K562 (cell line): ENCODE results near the gene ANKMY1. TPM values are rescaled to one million over a fixed set of nuclear protein-coding genes. Genes with fewer than 3 reads are reported as not detected.

Experiments
- ATAC-seq: fragments of 200-7000 bp; cut with Tn5 transposase; 3 replicates; pipeline ENCODE4 v1.9.1; 2020; ENCODE audit warnings: moderate library complexity
- BruUV-seq: library from RNA; stranded (reverse); fragments of 400-500 nt; replicated peaks from 2 replicates; lab custom pipeline; 2021; lab: Mats Ljungman, UMichigan
- CTCF ChIA-PET: fragments of 300-600 bp; formaldehyde crosslinking; extraction: SDS; loops from one replicate; lab custom pipeline; 2021; ENCODE audit warnings: low intra/inter-chr PET ratio; lab: Yijun Ruan, JAX
- POLR2A ChIA-PET: fragments of 300-600, 350-650 bp; sonication (Branson Sonifier 250); formaldehyde crosslinking; extraction: SDS; loops from one replicate; lab custom pipeline; 2021; ENCODE audit warnings: antibody characterized with exemption, inconsistent platforms; lab: Yijun Ruan, JAX
- DNase-seq, 4 experiments: peaks; one replicate each; pipeline versions ENCODE4 v3.0.0 to v3.0.0-alpha.2; 2011 to 2018; ENCODE audit warnings: low spot score in 3 of 4, mixed read lengths in 3 of 4; ENCODE audit errors: extremely low read depth in 1 of 4
- FAIRE-seq: peaks from 2 replicates; lab custom pipeline; 2011; peaks lifted over from hg19 to GRCh38; lab: Jason Lieb, UNC
- H2AFZ ChIP-seq: 2 replicates; pipeline ENCODE4 v1.6.0; 2011; ENCODE audit warnings: low read depth, low read length, control low read depth, inconsistent platforms
- H3K27ac ChIP-seq: fragments of 200-600 bp; 3 replicates; pipeline ENCODE4 v1.8.0; 2011; ENCODE audit warnings: low read depth, mild to moderate bottlenecking, control low read depth, inconsistent platforms, low read length, moderate library complexity, mixed read lengths; ENCODE audit errors: extremely low read depth
- H3K27me3 ChIP-seq, 2 experiments: fragments of 300-600 bp in 1 of 2; 2 replicates in 1 of 2; 3 replicates in 1 of 2; pipeline versions ENCODE4 v1.6.0 to v1.8.0; 2011; ENCODE audit warnings: inconsistent platforms in 2 of 2, low read length in 2 of 2, mild to moderate bottlenecking in 1 of 2, mixed read lengths in 1 of 2, moderate library complexity in 1 of 2; ENCODE audit not compliant: control insufficient read depth in 2 of 2, insufficient read depth in 2 of 2
- H3K36me3 ChIP-seq: fragments of 300-600 bp; 3 replicates; pipeline ENCODE4 v1.8.0; 2011; ENCODE audit warnings: mild to moderate bottlenecking, low read length, inconsistent platforms; ENCODE audit not compliant: control insufficient read depth, insufficient read depth
- H3K4me1 ChIP-seq, 2 experiments: fragments of 200-600 bp in 1 of 2; replicated peaks in 1 of 2; 2 replicates in 1 of 2; 3 replicates in 1 of 2; pipeline versions ENCODE4 v1.5.1 to v1.8.0; 2011; ENCODE audit warnings: inconsistent platforms in 2 of 2, low read length in 2 of 2, mild to moderate bottlenecking in 1 of 2, mixed read lengths in 1 of 2, moderate library complexity in 1 of 2; ENCODE audit not compliant: control insufficient read depth in 2 of 2, insufficient read depth in 2 of 2
- H3K4me2 ChIP-seq: 2 replicates; pipeline ENCODE4 v1.6.1; 2011; ENCODE audit warnings: low read length, control low read depth, inconsistent platforms, mixed read lengths; ENCODE audit not compliant: insufficient read depth
- H3K4me3 ChIP-seq: fragments of 200-600 bp; sonication (generic), shearing (Covaris generic); 2 replicates; pipeline ENCODE4 v1.5.1; 2016; ENCODE audit warnings: control low read depth, inconsistent platforms
- H3K79me2 ChIP-seq: fragments of 200-600 bp; 3 replicates; pipeline ENCODE4 v1.8.0; 2011; ENCODE audit warnings: low read length, inconsistent platforms; ENCODE audit not compliant: control insufficient read depth, insufficient read depth
- H3K9ac ChIP-seq, 2 experiments: 2 replicates each; pipeline versions ENCODE4 v1.6.0 to v1.6.1; 2011; ENCODE audit warnings: low read depth in 2 of 2, low read length in 2 of 2, control low read depth in 1 of 2, inconsistent platforms in 1 of 2, mild to moderate bottlenecking in 1 of 2, mixed read lengths in 1 of 2; ENCODE audit not compliant: insufficient read depth in 1 of 2
- H3K9me1 ChIP-seq: one replicate; pipeline ENCODE4 v1.6.0; 2011; ENCODE audit warnings: inconsistent platforms, mild to moderate bottlenecking, low read length, moderate library complexity; ENCODE audit not compliant: control insufficient read depth, insufficient read depth
- H3K9me3 ChIP-seq: replicated peaks from 2 replicates; pipeline ENCODE4 v1.5.1; 2011; ENCODE audit warnings: low read depth, low read length, inconsistent platforms; ENCODE audit not compliant: control insufficient read depth, insufficient read depth
- H4K20me1 ChIP-seq: replicated peaks from 2 replicates; pipeline ENCODE4 v1.6.1; 2011; ENCODE audit warnings: low read length, inconsistent platforms, mixed read lengths; ENCODE audit not compliant: control insufficient read depth, insufficient read depth
- DPF2 ChIP-seq: fragments of 450-650 bp; IDR thresholded peaks from 2 replicates; pipeline ENCODE4 v1.6.1; 2016
- RBBP5 ChIP-seq: fragments of 200-600 bp; sonication (generic); IDR thresholded peaks from 2 replicates; pipeline ENCODE4 v1.6.1; 2012; ENCODE audit warnings: borderline replicate concordance, mild to moderate bottlenecking, low read length, control low read depth, inconsistent platforms; ENCODE audit not compliant: insufficient read depth, poor library complexity, severe bottlenecking
- SIX5 ChIP-seq, 2 experiments: IDR thresholded peaks; 2 replicates each; pipeline ENCODE4 v1.6.1; 2011; ENCODE audit warnings: low read length in 2 of 2, borderline replicate concordance in 1 of 2, low read depth in 1 of 2, mild to moderate bottlenecking in 1 of 2, moderate library complexity in 1 of 2; ENCODE audit not compliant: insufficient read depth in 1 of 2
- ZNF146 ChIP-seq: IDR thresholded peaks from one replicate; pipeline ENCODE4 v1.6.1; 2018; ENCODE audit warnings: missing compliant biosample characterization; ENCODE audit not compliant: unreplicated experiment
- WGBS: fragments of 100-300 bp; shearing (Covaris generic); methylation state at CpG from one replicate; pipeline ENCODE4 v1.1.6; 2016; ENCODE audit warnings: low coverage, mixed read lengths; ENCODE audit not compliant: insufficient coverage; ENCODE audit errors: missing lambda C conversion rate; 5-methylcytosine and 5-hydroxymethylcytosine counted together
- in situ Hi-C: fragments of 300-500 bp; cut with MboI; formaldehyde crosslinking; loops from 4 replicates; pipeline ENCODE4 v1.15.0; 2018; ENCODE audit warnings: inconsistent platforms, mixed read lengths
- intact Hi-C: fragments of 100-400 bp; cut with micrococcal nuclease; formaldehyde crosslinking; loops from 2 replicates; pipeline ENCODE4 v1.14.2; 2022
- polyA plus RNA-seq, 8 experiments: library from polyadenylated mRNA; depleted of rRNA in 4 of 8; stranded (reverse) in 5 of 8; unstranded in 3 of 8; fragments of >200 nt; fragmentation: Nextera tagmentation in 2 of 8; fragmentation: Illumina TruSeq in 1 of 8; extraction: Ambion mirVana in 2 of 8; extraction: Trizol in 1 of 8; gene quantifications; 2 replicates each; pipeline versions ENCODE4 v1.2.1 to v1.2.3, GENCODE V29; 2011 to 2014; ENCODE audit warnings: inconsistent platforms in 1 of 8, missing spikeins in 1 of 8
- total RNA-seq, 7 experiments: library from RNA; depleted of rRNA in 6 of 7; stranded (reverse); fragments of >200 nt in 6 of 7; fragmentation: Illumina TruSeq in 2 of 7; extraction: Trizol in 2 of 7; gene quantifications; 2 replicates each; pipeline versions ENCODE4 v1.2.1 to v1.2.3, GENCODE V29; 2011 to 2021; ENCODE audit warnings: low replicate concordance in 1 of 7
- TF ChIP-seq, protein P1 (sequence below), 2 experiments: IDR thresholded peaks in 1 of 2; conservative IDR thresholded peaks in 1 of 2; 2 replicates each; pipeline ENCODE4 v1.6.1; 2016; ENCODE audit warnings: low read depth in 2 of 2, mild to moderate bottlenecking in 1 of 2, missing compliant biosample characterization in 1 of 2, missing genetic modification characterization in 1 of 2, moderate library complexity in 1 of 2

ANKMY1 gene
- total and polyA plus RNA-seq, 9 of the 15 experiments (the other 6 are each of a cell fraction or from before 2014, with no cell fraction given): 0.75 to 15.1 (median 11.7) TPM

DNA sequence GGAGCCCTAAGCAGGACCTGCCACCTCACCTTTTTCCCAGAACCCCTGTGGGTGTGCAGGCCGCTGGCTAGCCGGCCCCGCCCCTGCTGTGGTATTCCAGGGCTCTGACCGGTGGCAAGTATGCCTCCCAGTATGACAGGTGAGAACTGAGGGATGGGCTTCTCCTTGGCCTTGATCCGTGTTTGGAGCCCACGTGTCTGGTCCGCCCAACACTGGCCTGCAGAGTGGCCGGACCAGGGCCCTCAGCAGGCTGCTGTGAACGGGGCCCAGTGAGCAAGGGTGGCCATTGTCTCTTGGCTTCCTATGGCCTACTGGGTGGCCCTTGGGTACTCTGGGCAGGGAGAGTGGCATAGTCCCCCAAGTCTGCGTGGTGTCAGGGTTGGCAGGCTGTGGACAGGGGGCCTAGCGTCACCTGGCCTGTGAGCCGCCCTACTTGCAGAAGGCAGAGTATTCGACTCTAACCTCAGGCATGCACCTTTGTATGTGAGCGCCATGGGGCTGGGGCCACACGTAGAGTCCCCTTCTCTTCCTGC lies 12.3 kb upstream of the ANKMY1 start:
- no peaks in the 10 kb centered on the region for H3K27me3 ChIP-seq
- peak overlapping the region in 1 of 2 experiments; percentile 89; a peak in 2 of 4 replicates for H3K9ac ChIP-seq
- BruUV-seq: no TSS peak
- no peaks in the 10 kb centered on the region for H3K9me1 ChIP-seq
- DNase-seq (peak in 1 of 4 experiments; percentile 20), ATAC-seq (no peak), FAIRE-seq (no peak)
- peaks cover 13 to 71% of the 10 kb centered on the region in 2 experiments; a peak in 4 of 5 replicates for H3K4me1 ChIP-seq
- intact Hi-C loops: loop anchor here (10.0 kb wide), 1 partner anchor 55 kb away; no protein-coding TSS in a partner anchor
- peaks cover 47% of the 10 kb centered on the region for H3K79me2 ChIP-seq
- 55% methylated on average over 8 of the region's 15 CpGs for WGBS
- ChIA-PET POLR2A (no interaction called here), CTCF (no interaction called here)
- peak overlapping the region; percentile 77 for H3K4me2 ChIP-seq
- no peak overlapping the region for H2AFZ ChIP-seq
- H4K20me1 ChIP-seq: no peaks in the 10 kb centered on the region
- no peak overlapping the region for H3K4me3 ChIP-seq
- no peak overlapping the region for H3K27ac ChIP-seq
- TF ChIP-seq RBBP5: peak; percentile 9
- TF ChIP-seq SIX5 (IDR thresholded peaks at IDR 0.05; ENCODE audit: borderline replicate concordance in 1 of 2, insufficient read depth in 1 of 2, low read depth in 1 of 2, low read length in 2 of 2): no peak
- TF ChIP-seq, protein P1, sequence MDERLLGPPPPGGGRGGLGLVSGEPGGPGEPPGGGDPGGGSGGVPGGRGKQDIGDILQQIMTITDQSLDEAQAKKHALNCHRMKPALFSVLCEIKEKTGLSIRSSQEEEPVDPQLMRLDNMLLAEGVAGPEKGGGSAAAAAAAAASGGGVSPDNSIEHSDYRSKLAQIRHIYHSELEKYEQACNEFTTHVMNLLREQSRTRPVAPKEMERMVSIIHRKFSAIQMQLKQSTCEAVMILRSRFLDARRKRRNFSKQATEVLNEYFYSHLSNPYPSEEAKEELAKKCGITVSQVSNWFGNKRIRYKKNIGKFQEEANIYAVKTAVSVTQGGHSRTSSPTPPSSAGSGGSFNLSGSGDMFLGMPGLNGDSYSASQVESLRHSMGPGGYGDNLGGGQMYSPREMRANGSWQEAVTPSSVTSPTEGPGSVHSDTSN (CRISPR knock-in tag; IDR thresholded peaks at IDR 0.05; ENCODE audit: low read depth): no peak
- TF ChIP-seq, protein P1 (tag; conservative IDR thresholded peaks at IDR 0.05; ENCODE audit: low read depth): no peak
- no peak for TF ChIP-seq ZNF146
- TF ChIP-seq DPF2: no peak
- H3K9me3 ChIP-seq: no peaks in the 10 kb centered on the region
- in situ Hi-C loops: no loop called here
- peaks cover 13% of the 10 kb centered on the region; the same call in 2 of the 3 replicates for H3K36me3 ChIP-seq
